ENCODE results near the gene SLC22A13.

Gene SLC22A13

GRCh38 chr3:38297947-38298711, 32.5 kb downstream of the SLC22A13 start:
- peak; percentile 36 for DNase-seq (ENCODE audit: low read depth)
- H3K4me3 ChIP-seq (ENCODE audit: low read length), result no peak overlapping the region
- TF ChIP-seq CTCF (IDR thresholded peaks at IDR 0.05; ENCODE audit: insufficient read depth, low read depth, low read length, missing control alignments), result peak; percentile 47

GRCh38 chr3:38306941-38307340, 41.3 kb downstream of the SLC22A13 start:
- no peak overlapping the region for H3K4me3 ChIP-seq (ENCODE audit: low read length)
- no peak for TF ChIP-seq CTCF (IDR thresholded peaks at IDR 0.05; ENCODE audit: insufficient read depth, low read depth, low read length, missing control alignments)

GRCh38 chr3:38307599-38307998, 42.0 kb downstream of the SLC22A13 start:
- no peak overlapping the region for H3K4me3 ChIP-seq (ENCODE audit: low read length)
- DNase-seq (ENCODE audit: low read depth), result no peak
- no peak for TF ChIP-seq CTCF (IDR thresholded peaks at IDR 0.05; ENCODE audit: insufficient read depth, low read depth, low read length, missing control alignments)

More at GRCh38 chr3:38306941-38307340, 41.3 kb downstream of the SLC22A13 start:
- no peak for DNase-seq (ENCODE audit: low read depth)

GRCh38 chr3:38308456-38308855, 42.8 kb downstream of the SLC22A13 start:
- no peak overlapping the region for H3K4me3 ChIP-seq (ENCODE audit: low read length)
- TF ChIP-seq CTCF (IDR thresholded peaks at IDR 0.05; ENCODE audit: insufficient read depth, low read depth, low read length, missing control alignments), result no peak
- no peak for DNase-seq (ENCODE audit: low read depth)

GRCh38 chr3:38311476-38311875, 45.9 kb downstream of the SLC22A13 start:
- no peak for DNase-seq (ENCODE audit: low read depth)
- H3K4me3 ChIP-seq (ENCODE audit: low read length), result no peak overlapping the region
- TF ChIP-seq CTCF (IDR thresholded peaks at IDR 0.05; ENCODE audit: insufficient read depth, low read depth, low read length, missing control alignments), result no peak

GRCh38 chr3:38311941-38312340, 46.3 kb downstream of the SLC22A13 start:
- no peak for TF ChIP-seq CTCF (IDR thresholded peaks at IDR 0.05; ENCODE audit: insufficient read depth, low read depth, low read length, missing control alignments)
- no peak overlapping the region for H3K4me3 ChIP-seq (ENCODE audit: low read length)
- DNase-seq (ENCODE audit: low read depth), result no peak

- TF ChIP-seq CTCF (IDR thresholded peaks at IDR 0.05; ENCODE audit: insufficient read depth, low read depth, low read length, missing control alignments), result no peak
- no peak for DNase-seq (ENCODE audit: low read depth)
- H3K4me3 ChIP-seq (ENCODE audit: low read length), result no peak overlapping the region
These were observed 46.7 kb downstream of the SLC22A13 start for GRCh38 chr3:38312356-38312755.
